ENCODE measurements around the gene JMJD8. TPM values are rescaled to one million over a fixed set of nuclear protein-coding genes. Genes with fewer than 3 reads are reported as not detected.

Gene JMJD8
- total RNA-seq, 1 donor from 2014 or later: 64.5 TPM

DNA sequence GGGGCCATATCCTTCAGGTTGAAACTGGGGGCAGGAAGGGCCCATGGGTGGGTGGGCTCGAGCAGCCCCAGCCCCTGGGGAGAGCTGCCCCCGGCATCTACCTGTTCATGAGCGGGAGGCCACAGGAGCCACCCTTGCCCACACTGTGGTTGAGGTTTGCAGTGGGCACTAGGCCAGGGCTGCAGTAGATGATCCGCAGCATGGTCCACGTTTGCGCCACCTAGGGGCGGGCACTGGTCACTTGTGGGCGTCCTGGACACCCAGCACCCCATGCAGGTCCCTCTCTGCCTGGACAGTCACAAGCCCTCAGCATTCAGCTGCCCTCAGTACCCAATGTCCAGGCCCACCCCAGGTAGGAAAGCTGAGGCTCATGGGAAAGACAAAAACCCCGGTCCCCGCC lies 1.8 kb upstream of the JMJD8 start:
- Mint-ChIP-seq H3K27ac (ENCODE audit: unreplicated experiment) (no peak overlapping the region), H3K9me3 (no peaks in the 10 kb centered on the region), H3K4me3 (peak overlapping the region; percentile 78), H3K36me3 (ENCODE audit: low read depth) (peaks cover 5% of the 10 kb centered on the region), H3K4me1 (peaks cover 27% of the 10 kb centered on the region), H3K27me3 (ENCODE audit: low read depth) (peaks cover 18% of the 10 kb centered on the region)
- peak; percentile 50 for DNase-seq (ENCODE audit: low read depth, low spot score)
- TF ChIP-seq, protein P1, sequence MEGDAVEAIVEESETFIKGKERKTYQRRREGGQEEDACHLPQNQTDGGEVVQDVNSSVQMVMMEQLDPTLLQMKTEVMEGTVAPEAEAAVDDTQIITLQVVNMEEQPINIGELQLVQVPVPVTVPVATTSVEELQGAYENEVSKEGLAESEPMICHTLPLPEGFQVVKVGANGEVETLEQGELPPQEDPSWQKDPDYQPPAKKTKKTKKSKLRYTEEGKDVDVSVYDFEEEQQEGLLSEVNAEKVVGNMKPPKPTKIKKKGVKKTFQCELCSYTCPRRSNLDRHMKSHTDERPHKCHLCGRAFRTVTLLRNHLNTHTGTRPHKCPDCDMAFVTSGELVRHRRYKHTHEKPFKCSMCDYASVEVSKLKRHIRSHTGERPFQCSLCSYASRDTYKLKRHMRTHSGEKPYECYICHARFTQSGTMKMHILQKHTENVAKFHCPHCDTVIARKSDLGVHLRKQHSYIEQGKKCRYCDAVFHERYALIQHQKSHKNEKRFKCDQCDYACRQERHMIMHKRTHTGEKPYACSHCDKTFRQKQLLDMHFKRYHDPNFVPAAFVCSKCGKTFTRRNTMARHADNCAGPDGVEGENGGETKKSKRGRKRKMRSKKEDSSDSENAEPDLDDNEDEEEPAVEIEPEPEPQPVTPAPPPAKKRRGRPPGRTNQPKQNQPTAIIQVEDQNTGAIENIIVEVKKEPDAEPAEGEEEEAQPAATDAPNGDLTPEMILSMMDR (conservative IDR thresholded peaks at IDR 0.05): peak; percentile 50

DNA sequence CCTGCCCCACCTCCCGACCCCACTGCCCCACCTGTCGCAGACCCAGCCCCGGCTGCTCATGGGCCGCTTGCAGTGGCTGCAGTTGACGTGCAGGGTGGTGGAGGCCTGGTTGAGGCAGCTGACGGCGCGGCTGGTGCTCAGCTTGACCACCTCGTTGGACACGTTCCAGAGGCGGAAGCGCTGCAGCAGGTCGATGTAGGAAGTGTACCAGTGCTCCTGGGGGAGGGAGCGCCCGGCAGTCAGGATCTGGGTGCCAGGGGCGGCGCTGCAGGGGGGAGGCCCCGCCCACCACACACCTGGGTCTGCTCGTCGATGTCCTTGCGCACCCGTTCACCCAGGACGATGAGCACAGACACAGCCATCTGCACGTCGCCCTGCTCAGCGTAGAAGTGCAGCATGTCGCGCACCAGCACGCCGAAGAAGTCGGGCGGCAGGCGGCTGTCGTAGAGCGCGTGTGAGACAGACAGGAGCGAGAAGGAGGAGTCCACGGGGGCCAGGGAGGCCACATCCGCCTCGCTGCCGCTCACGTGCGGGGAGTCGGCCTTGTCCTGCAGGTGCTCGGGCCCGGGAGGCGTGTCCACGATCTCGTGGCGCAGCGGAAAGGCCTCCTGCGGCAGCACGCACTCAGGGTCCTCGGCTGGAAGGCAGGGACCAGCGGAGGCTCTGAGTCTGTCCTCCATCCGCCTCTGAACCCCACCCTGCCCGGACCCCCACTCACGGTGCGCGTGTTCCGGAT lies 995 bp upstream of the JMJD8 start:
- peaks cover 12% of the 10 kb centered on the region for H3K27me3 Mint-ChIP-seq (ENCODE audit: low read depth)
- TF ChIP-seq, protein P1 (conservative IDR thresholded peaks at IDR 0.05): no peak
- H3K9me3 Mint-ChIP-seq: no peaks in the 10 kb centered on the region
- peaks cover 23% of the 10 kb centered on the region for H3K4me1 Mint-ChIP-seq
- no peak overlapping the region for H3K27ac Mint-ChIP-seq (ENCODE audit: unreplicated experiment)
- H3K4me3 Mint-ChIP-seq: no peak overlapping the region
- no peak for DNase-seq (ENCODE audit: low read depth, low spot score)
- peaks cover 5% of the 10 kb centered on the region for H3K36me3 Mint-ChIP-seq (ENCODE audit: low read depth)

DNA sequence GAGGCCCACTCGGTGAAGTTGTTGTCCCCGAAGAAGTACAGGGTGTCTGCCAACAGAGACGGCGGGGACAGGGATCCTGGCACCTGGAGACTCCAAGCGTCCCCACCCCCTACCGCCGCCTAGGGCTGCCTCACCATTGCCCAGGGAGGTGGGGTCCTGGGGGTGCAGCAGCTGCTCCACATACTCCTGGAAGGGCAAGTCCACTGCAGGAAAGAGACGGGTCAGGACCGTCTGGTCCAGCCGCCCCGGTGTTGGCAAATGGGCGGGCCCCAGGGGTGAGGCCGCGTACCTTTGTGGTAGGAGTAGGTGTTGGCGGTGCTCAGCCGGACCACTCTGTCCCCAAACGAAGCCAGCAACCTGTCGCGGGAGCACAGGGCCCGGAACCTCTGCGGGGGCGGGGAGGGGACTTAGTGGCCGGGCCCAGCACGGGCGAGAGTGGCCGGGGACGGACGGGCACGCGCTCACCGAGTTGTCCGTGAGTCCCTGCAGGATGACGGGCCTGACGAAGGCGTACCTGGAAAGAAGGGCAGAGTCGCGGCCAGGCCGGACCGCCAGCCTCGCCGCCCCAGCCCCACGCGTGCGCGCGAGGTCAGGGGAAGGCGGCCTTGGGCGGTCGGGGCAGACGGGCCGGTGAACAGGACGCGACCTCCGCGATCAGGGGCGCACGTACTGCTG lies 601 bp downstream of the JMJD8 start:
- peak overlapping the region; percentile 90 for H3K4me3 Mint-ChIP-seq
- no peaks in the 10 kb centered on the region for H3K9me3 Mint-ChIP-seq
- peak overlapping the region; percentile 12 for H3K27ac Mint-ChIP-seq (ENCODE audit: unreplicated experiment)
- peaks cover 18% of the 10 kb centered on the region for H3K4me1 Mint-ChIP-seq
- TF ChIP-seq, protein P1 (conservative IDR thresholded peaks at IDR 0.05): no peak
- H3K36me3 Mint-ChIP-seq (ENCODE audit: low read depth): peaks cover 5% of the 10 kb centered on the region
- DNase-seq (ENCODE audit: low read depth, low spot score): no peak
- peaks cover 10% of the 10 kb centered on the region for H3K27me3 Mint-ChIP-seq (ENCODE audit: low read depth)

DNA sequence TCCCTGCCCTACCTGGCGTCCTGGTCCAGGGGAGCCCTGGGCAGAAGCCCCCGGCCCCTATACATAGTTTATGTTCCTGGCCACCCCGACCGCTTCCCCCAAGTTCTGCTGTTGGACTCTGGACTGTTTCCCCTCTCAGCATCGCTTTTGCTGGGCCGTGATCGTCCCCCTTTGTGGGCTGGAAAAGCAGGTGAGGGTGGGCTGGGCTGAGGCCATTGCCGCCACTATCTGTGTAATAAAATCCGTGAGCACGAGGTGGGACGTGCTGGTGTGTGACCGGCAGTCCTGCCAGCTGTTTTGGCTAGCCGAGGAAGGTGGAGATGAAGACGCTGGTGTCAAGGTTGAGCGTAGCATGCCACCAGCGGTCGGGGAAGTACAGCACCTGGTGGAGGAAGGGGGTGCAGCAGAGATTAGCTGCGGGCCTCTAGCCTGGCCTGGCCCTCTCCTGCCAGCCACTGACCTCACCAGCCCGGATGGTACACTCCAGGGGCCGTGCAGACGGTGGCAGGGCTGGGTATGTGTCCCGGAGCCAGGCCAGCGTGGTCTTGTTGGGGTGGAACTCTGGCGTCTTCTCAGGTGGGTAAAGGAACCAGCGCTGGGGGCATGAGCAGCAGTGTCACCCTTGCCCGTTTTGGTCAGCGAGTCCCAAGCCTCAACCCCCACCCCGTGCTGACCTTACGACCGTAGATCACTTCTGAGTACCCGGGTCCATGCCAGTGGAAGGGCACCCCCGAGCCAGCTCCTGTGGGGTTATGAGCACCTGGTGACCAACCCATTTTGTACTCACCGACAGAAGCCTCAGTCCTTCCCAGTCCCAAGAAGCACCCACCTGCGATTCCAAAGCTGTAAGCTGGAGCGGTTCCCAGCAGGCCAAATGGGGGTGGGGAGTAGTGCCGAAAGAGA lies 1.4 kb downstream of the JMJD8 start:
- DNase-seq (ENCODE audit: low read depth, low spot score): no peak
- Mint-ChIP-seq H3K36me3 (ENCODE audit: low read depth) (peaks cover 5% of the 10 kb centered on the region), H3K27me3 (ENCODE audit: low read depth) (peaks cover 10% of the 10 kb centered on the region), H3K4me3 (peak overlapping the region; percentile 90), H3K9me3 (no peaks in the 10 kb centered on the region), H3K27ac (ENCODE audit: unreplicated experiment) (peak overlapping the region; percentile 67), H3K4me1 (peaks cover 18% of the 10 kb centered on the region)
- TF ChIP-seq, protein P1 (conservative IDR thresholded peaks at IDR 0.05): no peak

DNA sequence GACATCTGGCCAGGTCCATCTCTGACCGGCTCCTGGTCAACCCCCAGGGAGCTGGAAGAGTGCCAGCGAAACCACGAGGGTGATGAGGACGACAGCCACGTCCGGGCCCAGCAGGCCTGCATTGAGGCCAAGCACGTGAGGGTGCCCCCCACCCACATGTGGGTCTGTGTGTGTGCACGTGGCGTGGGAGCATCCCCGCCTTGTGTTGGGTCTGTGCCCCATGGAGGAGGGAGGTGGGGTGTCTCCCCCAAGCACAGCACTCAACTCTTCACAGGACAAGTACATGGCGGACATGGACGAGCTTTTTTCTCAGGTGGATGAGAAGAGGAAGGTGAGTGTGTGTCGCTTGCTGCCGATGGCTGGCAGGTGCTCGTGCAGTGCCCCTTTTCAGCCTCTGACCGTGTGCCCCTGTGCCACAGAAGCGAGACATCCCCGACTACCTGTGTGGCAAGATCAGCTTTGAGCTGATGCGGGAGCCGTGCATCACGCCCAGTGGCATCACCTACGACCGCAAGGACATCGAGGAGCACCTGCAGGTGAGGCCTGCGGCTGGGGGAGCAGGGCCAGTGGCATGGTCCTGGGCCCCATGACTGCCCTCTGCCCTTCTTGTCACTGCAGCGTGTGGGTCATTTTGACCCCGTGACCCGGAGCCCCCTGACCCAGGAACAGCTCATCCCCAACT lies 2.2 kb downstream of the JMJD8 start:
- H3K4me1 Mint-ChIP-seq: peaks cover 18% of the 10 kb centered on the region
- peaks cover 5% of the 10 kb centered on the region for H3K36me3 Mint-ChIP-seq (ENCODE audit: low read depth)
- peak overlapping the region; percentile 90 for H3K4me3 Mint-ChIP-seq
- no peaks in the 10 kb centered on the region for H3K9me3 Mint-ChIP-seq
- TF ChIP-seq, protein P1 (conservative IDR thresholded peaks at IDR 0.05): no peak
- DNase-seq (ENCODE audit: low read depth, low spot score): no peak
- H3K27me3 Mint-ChIP-seq (ENCODE audit: low read depth): peaks cover 10% of the 10 kb centered on the region
- peak overlapping the region; percentile 12 for H3K27ac Mint-ChIP-seq (ENCODE audit: unreplicated experiment)

All from neural crest cell (in vitro differentiated cells).